GM19372 (cell line): Measurements from ENCODE around the gene GCN1.
"Not testable (repeated sequence)": the region's sequence is repeated elsewhere in the genome, so short reads cannot be mapped to it uniquely, and the experiment has no call there.

Source experiments
- ATAC-seq: cut with Tn5 transposase; IDR thresholded peaks from one replicate; pipeline ENCODE4 v1.9.1; 2021; ENCODE audit warnings: mild to moderate bottlenecking, low read depth, moderate library complexity; ENCODE audit not compliant: unreplicated experiment

Gene GCN1

GRCh38 chr12:120215357-120215735, 20.8 kb upstream of the GCN1 start:
- ATAC-seq, result no peak

GRCh38 chr12:120214626-120215356, 20.3 kb upstream of the GCN1 start:
- ATAC-seq, result no peak

- ATAC-seq, result no peak
Observed at GRCh38 chr12:120213758-120214157, 19.2 kb upstream of the GCN1 start.

GRCh38 chr12:120213182-120213581, 18.7 kb upstream of the GCN1 start:
- not testable (repeated sequence) for ATAC-seq

- no peak for ATAC-seq
Observed at GRCh38 chr12:120212301-120212700, 17.8 kb upstream of the GCN1 start.

GRCh38 chr12:120211904-120212283, 17.4 kb upstream of the GCN1 start:
- no peak for ATAC-seq

- ATAC-seq, result no peak
Observed at GRCh38 chr12:120211243-120211903, 16.9 kb upstream of the GCN1 start.

GRCh38 chr12:120209851-120210250, 15.3 kb upstream of the GCN1 start:
- ATAC-seq, result no peak

- no peak for ATAC-seq
Observed at GRCh38 chr12:120207227-120207626, 12.7 kb upstream of the GCN1 start.

- not testable (repeated sequence) for ATAC-seq
Observed at GRCh38 chr12:120206781-120207180, 12.3 kb upstream of the GCN1 start.

- no peak for ATAC-seq
Observed at GRCh38 chr12:120206228-120206627, 11.7 kb upstream of the GCN1 start.

- ATAC-seq, result no peak
Observed at GRCh38 chr12:120204171-120204570, 9.7 kb upstream of the GCN1 start.

GRCh38 chr12:120200364-120200800, 5.9 kb upstream of the GCN1 start:
- no peak for ATAC-seq

GRCh38 chr12:120199595-120200306, 5.2 kb upstream of the GCN1 start:
- ATAC-seq, result no peak

GRCh38 chr12:120199025-120199424, 4.5 kb upstream of the GCN1 start:
- no peak for ATAC-seq

GRCh38 chr12:120197542-120197887, 3.0 kb upstream of the GCN1 start:
- no peak for ATAC-seq

GRCh38 chr12:120196817-120197541, 2.5 kb upstream of the GCN1 start:
- not testable (repeated sequence) for ATAC-seq

GRCh38 chr12:120196363-120196762, 1.8 kb upstream of the GCN1 start:
- no peak for ATAC-seq

GRCh38 chr12:120194226-120194533, 335 bp downstream of the GCN1 start:
- ATAC-seq, result peak; percentile 28

GRCh38 chr12:120193286-120193685, 1.2 kb downstream of the GCN1 start:
- not testable (repeated sequence) for ATAC-seq

GRCh38 chr12:120190985-120191480, 3.5 kb downstream of the GCN1 start:
- no peak for ATAC-seq
